K562 (cell line): ENCODE measurements around the gene SUMF2. TPM values are rescaled to one million over a fixed set of nuclear protein-coding genes. Genes with fewer than 3 reads are reported as not detected.

ENCODE experiments used
- BACH1 ChIP-seq: fragments of 200-800 bp; sonication (Bioruptor generic); IDR thresholded peaks from 2 replicates; pipeline ENCODE4 v1.6.1; 2016; ENCODE audit warnings: missing genetic modification characterization, missing compliant biosample characterization
- BCOR ChIP-seq: fragments of 450-650 bp; IDR thresholded peaks from 2 replicates; pipeline ENCODE4 v1.6.1; 2016
- CHCHD3 ChIP-seq: fragments of 250-450 bp; sonication (Bioruptor Pico); IDR thresholded peaks from 2 replicates; pipeline ENCODE4 v2.1.2; 2022; ENCODE audit warnings: mild to moderate bottlenecking
- CHD2 ChIP-seq: IDR thresholded peaks from 2 replicates; pipeline ENCODE4 v1.6.1; 2011; ENCODE audit warnings: low read depth, low read length
- HCFC1 ChIP-seq: IDR thresholded peaks from 2 replicates; pipeline ENCODE4 v1.6.1; 2012; ENCODE audit warnings: low read depth, low read length, improper control_type of control experiment
- LARP7 ChIP-seq: fragments of 450-650 bp; IDR thresholded peaks from 2 replicates; pipeline ENCODE4 v1.6.1; 2016
- MCM2 ChIP-seq: fragments of 450-650 bp; IDR thresholded peaks from 2 replicates; pipeline ENCODE4 v1.6.1; 2017; ENCODE audit warnings: low read depth, mild to moderate bottlenecking
- MTF1 ChIP-seq: fragments of 250-450 bp; sonication (Bioruptor Pico); IDR thresholded peaks from 2 replicates; pipeline ENCODE4 v1.9.0; 2021; ENCODE audit warnings: moderate library complexity, mild to moderate bottlenecking, inconsistent platforms, borderline replicate concordance
- NCOA4 ChIP-seq: fragments of 450-650 bp; IDR thresholded peaks from 2 replicates; pipeline ENCODE4 v1.6.1; 2018; ENCODE audit warnings: mild to moderate bottlenecking; ENCODE audit not compliant: partially characterized antibody
- POLR2B ChIP-seq: fragments of 450-650 bp; IDR thresholded peaks from 2 replicates; pipeline ENCODE4 v1.6.1; 2018; ENCODE audit warnings: low read depth; ENCODE audit not compliant: partially characterized antibody
- SLC30A9 ChIP-seq: fragments of 250-450 bp; sonication (Bioruptor Pico); IDR thresholded peaks from 2 replicates; pipeline ENCODE4 v1.8.0; 2022; ENCODE audit warnings: mild to moderate bottlenecking, moderate library complexity
- TOE1 ChIP-seq, 2 experiments: fragments of 450-650 bp in 1 of 2; sonication (generic) in 1 of 2; formaldehyde crosslinking in 1 of 2; IDR thresholded peaks; 2 replicates each; pipeline versions ENCODE4 v1.7.1 to v1.8.0; 2016 to 2022; ENCODE audit warnings: borderline replicate concordance in 2 of 2, mild to moderate bottlenecking in 2 of 2, antibody characterized with exemption in 1 of 2, inconsistent platforms in 1 of 2, low read depth in 1 of 2, missing genetic modification reagents in 1 of 2, moderate library complexity in 1 of 2
- ZBTB8A ChIP-seq: fragments of 450-650 bp; IDR thresholded peaks from 2 replicates; pipeline ENCODE4 v1.6.1; 2018; ENCODE audit warnings: mild to moderate bottlenecking, moderate library complexity; ENCODE audit not compliant: partially characterized antibody
- ZNF23 ChIP-seq: fragments of 250-450 bp; sonication (Bioruptor Pico); IDR thresholded peaks from 2 replicates; pipeline ENCODE4 v1.4.0; 2020; ENCODE audit warnings: mild to moderate bottlenecking
- ZNF77 ChIP-seq: fragments of 250-450 bp; sonication (Bioruptor Pico); IDR thresholded peaks from 2 replicates; pipeline ENCODE4 v1.5.0; 2020
- polyA plus RNA-seq, 8 experiments: library from polyadenylated mRNA; depleted of rRNA in 4 of 8; stranded (reverse) in 5 of 8; unstranded in 3 of 8; fragments of >200 nt; fragmentation: Nextera tagmentation in 2 of 8; fragmentation: Illumina TruSeq in 1 of 8; extraction: Ambion mirVana in 2 of 8; extraction: Trizol in 1 of 8; gene quantifications; 2 replicates each; pipeline versions ENCODE4 v1.2.1 to v1.2.3, GENCODE V29; 2011 to 2014; ENCODE audit warnings: inconsistent platforms in 1 of 8, missing spikeins in 1 of 8
- total RNA-seq, 7 experiments: library from RNA; depleted of rRNA in 6 of 7; stranded (reverse); fragments of >200 nt in 6 of 7; fragmentation: Illumina TruSeq in 2 of 7; extraction: Trizol in 2 of 7; gene quantifications; 2 replicates each; pipeline versions ENCODE4 v1.2.1 to v1.2.3, GENCODE V29; 2011 to 2021; ENCODE audit warnings: low replicate concordance in 1 of 7
- TF ChIP-seq, protein P1 (sequence below): fragments of 450-650 bp; IDR thresholded peaks from 2 replicates; pipeline ENCODE4 v1.6.1; 2014; ENCODE audit warnings: low read depth, mild to moderate bottlenecking, moderate library complexity, borderline replicate concordance
- TF ChIP-seq, protein P2 (sequence below), 2 experiments: IDR thresholded peaks; 2 replicates each; pipeline ENCODE4 v1.6.1; 2012; ENCODE audit warnings: improper control_type of control experiment in 2 of 2, low read depth in 2 of 2, low read length in 2 of 2, borderline replicate concordance in 1 of 2
- TF ChIP-seq, protein P3 (sequence below): fragments of 150-350 bp; conservative IDR thresholded peaks from 2 replicates; pipeline ENCODE4 v1.6.1; 2014; ENCODE audit warnings: low read length
- TF ChIP-seq, protein P4 (sequence below): fragments of 250-450 bp; sonication (Bioruptor Pico); IDR thresholded peaks from 2 replicates; pipeline ENCODE4 v1.8.0; 2022; ENCODE audit warnings: moderate library complexity, mild to moderate bottlenecking, inconsistent platforms

SUMF2 gene
- total and polyA plus RNA-seq, 9 of the 15 experiments (the other 6 are each of a cell fraction or from before 2014, with no cell fraction given), result 39.0 to 113 (median 67.7) TPM

DNA sequence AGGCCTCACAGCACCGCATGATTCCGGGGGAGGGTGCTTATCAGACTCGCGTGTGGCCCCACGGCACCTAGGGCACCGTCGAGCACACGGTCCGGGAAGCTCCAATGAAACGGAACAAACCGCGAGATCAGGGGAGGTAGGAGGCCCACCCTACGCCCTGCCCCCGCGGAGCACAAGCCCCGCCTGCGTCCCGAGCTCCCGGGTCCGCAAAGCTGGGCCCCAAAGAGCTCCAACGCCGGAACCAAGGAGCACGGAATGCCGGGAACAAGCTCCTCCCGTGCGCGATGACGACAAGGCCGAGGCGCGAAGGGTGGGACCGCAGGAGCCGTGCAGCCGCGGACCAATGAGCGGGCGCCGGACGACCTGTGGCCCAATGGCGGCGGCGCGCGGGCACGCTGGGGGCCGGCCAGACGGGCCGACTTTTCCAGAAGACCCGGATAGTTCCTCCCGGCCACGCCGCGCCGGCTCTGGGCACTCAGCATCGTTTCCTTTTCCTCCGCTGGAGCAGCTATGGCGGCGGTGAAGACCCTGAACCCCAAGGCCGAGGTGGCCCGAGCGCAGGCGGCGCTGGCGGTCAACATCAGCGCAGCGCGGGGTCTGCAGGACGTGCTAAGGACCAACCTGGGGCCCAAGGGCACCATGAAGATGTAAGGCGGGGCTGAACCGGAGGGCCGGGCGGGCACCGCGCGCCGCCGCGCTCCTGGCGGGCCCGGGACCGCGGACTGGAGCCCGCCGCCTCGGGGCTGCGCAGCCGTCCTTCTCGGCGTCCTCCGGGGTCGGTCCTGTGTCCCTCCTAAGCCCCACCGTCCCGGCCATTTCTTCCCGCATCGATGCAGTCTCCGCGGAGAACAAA is 12.5 kb upstream of the SUMF2 start, which contains the start of the genes CCT6A and PSPH (continued):
- TF ChIP-seq CHCHD3, result no peak
- no peak; the same call in 1 of the 2 replicates for TF ChIP-seq BCOR
- TF ChIP-seq, protein P1, sequence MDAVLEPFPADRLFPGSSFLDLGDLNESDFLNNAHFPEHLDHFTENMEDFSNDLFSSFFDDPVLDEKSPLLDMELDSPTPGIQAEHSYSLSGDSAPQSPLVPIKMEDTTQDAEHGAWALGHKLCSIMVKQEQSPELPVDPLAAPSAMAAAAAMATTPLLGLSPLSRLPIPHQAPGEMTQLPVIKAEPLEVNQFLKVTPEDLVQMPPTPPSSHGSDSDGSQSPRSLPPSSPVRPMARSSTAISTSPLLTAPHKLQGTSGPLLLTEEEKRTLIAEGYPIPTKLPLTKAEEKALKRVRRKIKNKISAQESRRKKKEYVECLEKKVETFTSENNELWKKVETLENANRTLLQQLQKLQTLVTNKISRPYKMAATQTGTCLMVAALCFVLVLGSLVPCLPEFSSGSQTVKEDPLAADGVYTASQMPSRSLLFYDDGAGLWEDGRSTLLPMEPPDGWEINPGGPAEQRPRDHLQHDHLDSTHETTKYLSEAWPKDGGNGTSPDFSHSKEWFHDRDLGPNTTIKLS, result peak; percentile 64; the same call in 1 of the 2 replicates
- TF ChIP-seq HCFC1, result peak; percentile 45; the same call in 1 of the 2 replicates
- no peak for TF ChIP-seq ZNF77 (CRISPR knock-in tag)
- TF ChIP-seq, protein P2, sequence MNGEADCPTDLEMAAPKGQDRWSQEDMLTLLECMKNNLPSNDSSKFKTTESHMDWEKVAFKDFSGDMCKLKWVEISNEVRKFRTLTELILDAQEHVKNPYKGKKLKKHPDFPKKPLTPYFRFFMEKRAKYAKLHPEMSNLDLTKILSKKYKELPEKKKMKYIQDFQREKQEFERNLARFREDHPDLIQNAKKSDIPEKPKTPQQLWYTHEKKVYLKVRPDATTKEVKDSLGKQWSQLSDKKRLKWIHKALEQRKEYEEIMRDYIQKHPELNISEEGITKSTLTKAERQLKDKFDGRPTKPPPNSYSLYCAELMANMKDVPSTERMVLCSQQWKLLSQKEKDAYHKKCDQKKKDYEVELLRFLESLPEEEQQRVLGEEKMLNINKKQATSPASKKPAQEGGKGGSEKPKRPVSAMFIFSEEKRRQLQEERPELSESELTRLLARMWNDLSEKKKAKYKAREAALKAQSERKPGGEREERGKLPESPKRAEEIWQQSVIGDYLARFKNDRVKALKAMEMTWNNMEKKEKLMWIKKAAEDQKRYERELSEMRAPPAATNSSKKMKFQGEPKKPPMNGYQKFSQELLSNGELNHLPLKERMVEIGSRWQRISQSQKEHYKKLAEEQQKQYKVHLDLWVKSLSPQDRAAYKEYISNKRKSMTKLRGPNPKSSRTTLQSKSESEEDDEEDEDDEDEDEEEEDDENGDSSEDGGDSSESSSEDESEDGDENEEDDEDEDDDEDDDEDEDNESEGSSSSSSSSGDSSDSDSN (IDR thresholded peaks at IDR 0.05; ENCODE audit: borderline replicate concordance in 1 of 2, low read depth in 2 of 2, low read length in 2 of 2), result 0 out of 4 replicates have a peak, but pooled peaks of 1 of the 2 experiments have one; percentile 48
- no peak for TF ChIP-seq MCM2
- TF ChIP-seq TOE1 (IDR thresholded peaks at IDR 0.05; ENCODE audit: borderline replicate concordance), result no peak
- TF ChIP-seq TOE1 (CRISPR knock-in tag; IDR thresholded peaks at IDR 0.05; ENCODE audit: borderline replicate concordance, low read depth), result no peak
- no peak for TF ChIP-seq NCOA4
- no peak for TF ChIP-seq BACH1 (tag)
- TF ChIP-seq SLC30A9 (CRISPR knock-in tag), result no peak
- TF ChIP-seq, protein P3, sequence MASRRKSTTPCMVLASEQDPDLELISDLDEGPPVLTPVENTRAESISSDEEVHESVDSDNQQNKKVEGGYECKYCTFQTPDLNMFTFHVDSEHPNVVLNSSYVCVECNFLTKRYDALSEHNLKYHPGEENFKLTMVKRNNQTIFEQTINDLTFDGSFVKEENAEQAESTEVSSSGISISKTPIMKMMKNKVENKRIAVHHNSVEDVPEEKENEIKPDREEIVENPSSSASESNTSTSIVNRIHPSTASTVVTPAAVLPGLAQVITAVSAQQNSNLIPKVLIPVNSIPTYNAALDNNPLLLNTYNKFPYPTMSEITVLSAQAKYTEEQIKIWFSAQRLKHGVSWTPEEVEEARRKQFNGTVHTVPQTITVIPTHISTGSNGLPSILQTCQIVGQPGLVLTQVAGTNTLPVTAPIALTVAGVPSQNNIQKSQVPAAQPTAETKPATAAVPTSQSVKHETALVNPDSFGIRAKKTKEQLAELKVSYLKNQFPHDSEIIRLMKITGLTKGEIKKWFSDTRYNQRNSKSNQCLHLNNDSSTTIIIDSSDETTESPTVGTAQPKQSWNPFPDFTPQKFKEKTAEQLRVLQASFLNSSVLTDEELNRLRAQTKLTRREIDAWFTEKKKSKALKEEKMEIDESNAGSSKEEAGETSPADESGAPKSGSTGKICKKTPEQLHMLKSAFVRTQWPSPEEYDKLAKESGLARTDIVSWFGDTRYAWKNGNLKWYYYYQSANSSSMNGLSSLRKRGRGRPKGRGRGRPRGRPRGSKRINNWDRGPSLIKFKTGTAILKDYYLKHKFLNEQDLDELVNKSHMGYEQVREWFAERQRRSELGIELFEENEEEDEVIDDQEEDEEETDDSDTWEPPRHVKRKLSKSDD, result no peak
- TF ChIP-seq, protein P4, sequence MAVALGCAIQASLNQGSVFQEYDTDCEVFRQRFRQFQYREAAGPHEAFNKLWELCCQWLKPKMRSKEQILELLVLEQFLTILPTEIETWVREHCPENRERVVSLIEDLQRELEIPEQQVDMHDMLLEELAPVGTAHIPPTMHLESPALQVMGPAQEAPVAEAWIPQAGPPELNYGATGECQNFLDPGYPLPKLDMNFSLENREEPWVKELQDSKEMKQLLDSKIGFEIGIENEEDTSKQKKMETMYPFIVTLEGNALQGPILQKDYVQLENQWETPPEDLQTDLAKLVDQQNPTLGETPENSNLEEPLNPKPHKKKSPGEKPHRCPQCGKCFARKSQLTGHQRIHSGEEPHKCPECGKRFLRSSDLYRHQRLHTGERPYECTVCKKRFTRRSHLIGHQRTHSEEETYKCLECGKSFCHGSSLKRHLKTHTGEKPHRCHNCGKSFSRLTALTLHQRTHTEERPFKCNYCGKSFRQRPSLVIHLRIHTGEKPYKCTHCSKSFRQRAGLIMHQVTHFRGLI, result no peak
- peak; percentile 80 for TF ChIP-seq POLR2B
- TF ChIP-seq ZNF23 (CRISPR knock-in tag), result no peak
- peak; percentile 92 for TF ChIP-seq CHD2
- TF ChIP-seq MTF1 (CRISPR knock-in tag), result no peak
- no peak for TF ChIP-seq LARP7
- TF ChIP-seq ZBTB8A, result no peak
